HepG2 (cell line): ENCODE results near the gene GPR87. TPM values are rescaled to one million over a fixed set of nuclear protein-coding genes. Genes with fewer than 3 reads are reported as not detected.

Experiments
- ATAC-seq: fragments of 200-7000 bp; cut with Tn5 transposase; 3 replicates; pipeline ENCODE4 v1.9.1; 2020; ENCODE audit warnings: mild to moderate bottlenecking, moderate library complexity
- BruUV-seq: library from RNA; stranded (reverse); fragments of 400-500 nt; replicated peaks from 2 replicates; lab custom pipeline; 2021; lab: Mats Ljungman, UMichigan
- CTCF ChIA-PET: fragments of 300-600 bp; formaldehyde crosslinking; extraction: SDS; loops from one replicate; lab custom pipeline; 2021; ENCODE audit warnings: low total read pairs, inconsistent platforms, low intra/inter-chr PET ratio; lab: Yijun Ruan, JAX
- POLR2A ChIA-PET: fragments of 350-600 bp; sonication (Branson Sonifier 250); formaldehyde crosslinking; loops from one replicate; lab custom pipeline; 2020; ENCODE audit warnings: antibody characterized with exemption, inconsistent platforms; lab: Yijun Ruan, JAX
- DNase-seq: peaks from one replicate; pipeline ENCODE4 v3.0.0-alpha.2; 2015; ENCODE audit warnings: low spot score
- FAIRE-seq: peaks from 3 replicates; lab custom pipeline; 2011; peaks lifted over from hg19 to GRCh38; lab: Jason Lieb, UNC
- H2AFZ ChIP-seq: one replicate; pipeline ENCODE4 v1.6.1; 2011; ENCODE audit warnings: low read length, inconsistent platforms
- H3K27ac ChIP-seq: fragments of 300-600 bp; 3 replicates; pipeline ENCODE4 v1.8.0; 2011; ENCODE audit warnings: mixed run types, mild to moderate bottlenecking, mixed read lengths, low read length, inconsistent platforms; ENCODE audit not compliant: insufficient read depth; ENCODE audit errors: extremely low read length
- H3K27me3 ChIP-seq, 2 experiments: fragments of 200-600 bp in 1 of 2; 2 replicates in 1 of 2; 3 replicates in 1 of 2; pipeline versions ENCODE4 v1.6.0 to v1.8.0; 2011; ENCODE audit warnings: low read length in 2 of 2, mild to moderate bottlenecking in 2 of 2, moderate library complexity in 2 of 2, inconsistent platforms in 1 of 2; ENCODE audit not compliant: insufficient read depth in 2 of 2, control insufficient read depth in 1 of 2
- H3K36me3 ChIP-seq, 2 experiments: fragments of 200-600 bp in 1 of 2; replicated peaks in 1 of 2; 2 replicates in 1 of 2; 3 replicates in 1 of 2; pipeline versions ENCODE4 v1.5.1 to v1.8.0; 2011; ENCODE audit warnings: low read length in 2 of 2, inconsistent platforms in 1 of 2; ENCODE audit not compliant: insufficient read depth in 2 of 2, control insufficient read depth in 1 of 2
- H3K4me1 ChIP-seq: 2 replicates; pipeline ENCODE4 v1.5.1; 2012; ENCODE audit warnings: low read length, inconsistent platforms; ENCODE audit not compliant: insufficient read depth
- H3K4me2 ChIP-seq: 2 replicates; pipeline ENCODE4 v1.6.0; 2011; ENCODE audit warnings: low read depth, low read length, inconsistent platforms
- H3K4me3 ChIP-seq, 3 experiments: fragments of 200-600 bp in 1 of 3; sonication (generic), shearing (Covaris generic) in 1 of 3; replicated peaks in 1 of 3; 2 replicates each; pipeline ENCODE4 v1.5.1; 2011 to 2016; ENCODE audit warnings: low read length in 3 of 3, inconsistent platforms in 2 of 3, low read depth in 2 of 3, mild to moderate bottlenecking in 2 of 3, control low read depth in 1 of 3, mixed read lengths in 1 of 3; ENCODE audit not compliant: insufficient read depth in 1 of 3
- H3K79me2 ChIP-seq: one replicate; pipeline ENCODE4 v1.6.1; 2011; ENCODE audit warnings: low read length, inconsistent platforms; ENCODE audit not compliant: insufficient read depth
- H3K9ac ChIP-seq: 2 replicates; pipeline ENCODE4 v1.6.0; 2011; ENCODE audit warnings: mild to moderate bottlenecking, low read depth, low read length, inconsistent platforms; ENCODE audit not compliant: insufficient read depth
- H3K9me3 ChIP-seq: 2 replicates; pipeline ENCODE4 v1.5.1; 2012; ENCODE audit warnings: mild to moderate bottlenecking, low read length
- H4K20me1 ChIP-seq: 2 replicates; pipeline ENCODE4 v1.6.0; 2011; ENCODE audit warnings: inconsistent platforms, mild to moderate bottlenecking, low read length, moderate library complexity; ENCODE audit not compliant: insufficient read depth
- EZH2 ChIP-seq: conservative IDR thresholded peaks from 2 replicates; pipeline ENCODE4 v1.6.1; 2012; ENCODE audit warnings: mild to moderate bottlenecking, low read depth, low read length, moderate library complexity
- GLI4 ChIP-seq: sonication (generic); formaldehyde crosslinking; IDR thresholded peaks from 2 replicates; pipeline ENCODE4 v1.5.1; 2020; ENCODE audit warnings: missing genetic modification reagents, mild to moderate bottlenecking, moderate library complexity, borderline replicate concordance
- HOXA5 ChIP-seq: sonication (generic); formaldehyde crosslinking; IDR thresholded peaks from 2 replicates; pipeline ENCODE4 v1.4.0; 2020; ENCODE audit warnings: missing genetic modification reagents
- KDM5B ChIP-seq: sonication (generic); formaldehyde crosslinking; IDR thresholded peaks from 2 replicates; pipeline ENCODE4 v1.4.0; 2020; ENCODE audit warnings: missing genetic modification reagents, mild to moderate bottlenecking, borderline replicate concordance
- MAF1 ChIP-seq: sonication (generic); formaldehyde crosslinking; IDR thresholded peaks from 2 replicates; pipeline ENCODE4 v1.5.0; 2020; ENCODE audit warnings: missing genetic modification reagents, borderline replicate concordance
- NFE2 ChIP-seq: sonication (generic); formaldehyde crosslinking; IDR thresholded peaks from 2 replicates; pipeline ENCODE4 v1.4.0; 2020; ENCODE audit warnings: missing genetic modification reagents
- NFYB ChIP-seq: sonication (generic); formaldehyde crosslinking; IDR thresholded peaks from 2 replicates; pipeline ENCODE4 v1.4.0; 2020; ENCODE audit warnings: missing genetic modification reagents
- SIN3B ChIP-seq: fragments of 150-350 bp; IDR thresholded peaks from 2 replicates; pipeline ENCODE4 v1.6.1; 2014; ENCODE audit warnings: low read length
- ZBTB38 ChIP-seq: sonication (generic); formaldehyde crosslinking; IDR thresholded peaks from 2 replicates; pipeline ENCODE4 v1.5.1; 2020; ENCODE audit warnings: mild to moderate bottlenecking, missing genetic modification reagents
- ZBTB7B ChIP-seq: sonication (generic); formaldehyde crosslinking; IDR thresholded peaks from 2 replicates; pipeline ENCODE4 v1.4.0; 2020; ENCODE audit warnings: missing genetic modification reagents
- ZNF143 ChIP-seq: sonication (generic); formaldehyde crosslinking; IDR thresholded peaks from 2 replicates; pipeline ENCODE4 v1.4.0; 2020; ENCODE audit warnings: missing genetic modification reagents
- ZNF749 ChIP-seq: sonication (generic); formaldehyde crosslinking; IDR thresholded peaks from 2 replicates; pipeline ENCODE4 v1.8.0; 2022; ENCODE audit warnings: mild to moderate bottlenecking, missing genetic modification reagents, moderate library complexity, borderline replicate concordance
- in situ Hi-C: cut with HindIII; loops from 2 replicates; pipeline ENCODE4 v1.10.0; 2017; ENCODE audit warnings: low pct_unique_long_range_greater_than_20kb; ENCODE audit not compliant: extremely low pct_ligation_motif_present
- intact Hi-C: fragments of 100-400 bp; cut with micrococcal nuclease; formaldehyde crosslinking; loops from one replicate; pipeline ENCODE4 v1.10.0; 2022; ENCODE audit not compliant: unreplicated experiment
- polyA plus RNA-seq, 8 experiments: library from polyadenylated mRNA; depleted of rRNA in 3 of 8; stranded (reverse) in 7 of 8; unstranded in 1 of 8; fragments of >200 nt; fragmentation: Illumina TruSeq in 4 of 8; extraction: Trizol in 4 of 8; gene quantifications; 2 replicates each; pipeline versions ENCODE4 v1.2.1 to v1.2.3, GENCODE V29; 2011 to 2016; ENCODE audit warnings: low read depth in 4 of 8, missing spikeins in 1 of 8, mixed read lengths in 1 of 8; ENCODE audit not compliant: insufficient read depth in 1 of 8
- total RNA-seq, 5 experiments: library from RNA; depleted of rRNA; stranded (reverse); fragments of >200 nt; fragmentation: Illumina TruSeq; extraction: Trizol; gene quantifications; 2 replicates each; pipeline ENCODE4 v1.2.3, GENCODE V29; 2016; ENCODE audit warnings: low read depth in 1 of 5
- TF ChIP-seq, protein P1 (sequence below): sonication (generic); formaldehyde crosslinking; IDR thresholded peaks from 2 replicates; pipeline ENCODE4 v1.4.0; 2020; ENCODE audit warnings: missing genetic modification reagents
- TF ChIP-seq, protein P2 (sequence below): IDR thresholded peaks from 2 replicates; pipeline ENCODE4 v1.6.1; 2016; ENCODE audit warnings: mild to moderate bottlenecking, missing biosample characterization, missing genetic modification reagents

GPR87 gene
- total and polyA plus RNA-seq, 2 of the 13 experiments (the other 11 are each of a cell fraction or from before 2014, with no cell fraction given) = not detected

DNA sequence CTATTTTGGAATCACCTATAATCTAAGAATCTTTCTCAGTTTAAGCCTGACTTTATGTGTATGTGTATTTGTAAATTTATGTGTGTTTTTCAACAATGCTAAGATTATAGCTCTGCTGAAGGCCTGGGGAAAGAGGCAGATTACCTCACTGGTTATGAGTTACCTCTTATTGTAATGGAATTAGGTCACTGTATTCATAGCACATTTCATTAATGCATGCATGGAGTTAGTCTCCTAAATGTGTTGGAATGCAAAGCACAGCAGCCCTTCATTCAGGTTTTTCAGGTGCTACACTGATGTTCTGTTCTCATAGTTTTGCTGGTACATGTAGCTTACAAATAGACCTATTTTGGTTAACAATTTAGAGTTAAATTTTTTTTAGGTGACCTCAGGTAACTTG, 9.5 kb downstream of the GPR87 start:
- Histone ChIP-seq H4K20me1 (no peaks in the 10 kb centered on the region), H3K79me2 (no peaks in the 10 kb centered on the region), H3K4me3 (no peak overlapping the region), H3K36me3 (no peaks in the 10 kb centered on the region), H3K9me3 (no peaks in the 10 kb centered on the region), H2AFZ (no peak overlapping the region), H3K27ac (no peak overlapping the region), H3K9ac (no peak overlapping the region), H3K27me3 (no peaks in the 10 kb centered on the region), H3K4me1 (peaks cover 10% of the 10 kb centered on the region), H3K4me2 (no peak overlapping the region)
- POLR2A ChIA-PET = no interaction called here
- in situ Hi-C loops (no loop called here), intact Hi-C loops (no loop called here)
- no TSS peak for BruUV-seq
- ATAC-seq = no peak
- TF ChIP-seq GLI4 (no peak), ZBTB7B (CRISPR knock-in tag) (no peak), MAF1 (CRISPR knock-in tag) (no peak), SIN3B (no peak), KDM5B (CRISPR knock-in tag) (no peak), ZNF143 (no peak), EZH2 (no peak), NFYB (CRISPR knock-in tag) (no peak), NFE2 (no peak), ZBTB38 (no peak), ZNF749 (CRISPR knock-in tag) (no peak), HOXA5 (CRISPR knock-in tag) (no peak)
- TF ChIP-seq, protein P1, sequence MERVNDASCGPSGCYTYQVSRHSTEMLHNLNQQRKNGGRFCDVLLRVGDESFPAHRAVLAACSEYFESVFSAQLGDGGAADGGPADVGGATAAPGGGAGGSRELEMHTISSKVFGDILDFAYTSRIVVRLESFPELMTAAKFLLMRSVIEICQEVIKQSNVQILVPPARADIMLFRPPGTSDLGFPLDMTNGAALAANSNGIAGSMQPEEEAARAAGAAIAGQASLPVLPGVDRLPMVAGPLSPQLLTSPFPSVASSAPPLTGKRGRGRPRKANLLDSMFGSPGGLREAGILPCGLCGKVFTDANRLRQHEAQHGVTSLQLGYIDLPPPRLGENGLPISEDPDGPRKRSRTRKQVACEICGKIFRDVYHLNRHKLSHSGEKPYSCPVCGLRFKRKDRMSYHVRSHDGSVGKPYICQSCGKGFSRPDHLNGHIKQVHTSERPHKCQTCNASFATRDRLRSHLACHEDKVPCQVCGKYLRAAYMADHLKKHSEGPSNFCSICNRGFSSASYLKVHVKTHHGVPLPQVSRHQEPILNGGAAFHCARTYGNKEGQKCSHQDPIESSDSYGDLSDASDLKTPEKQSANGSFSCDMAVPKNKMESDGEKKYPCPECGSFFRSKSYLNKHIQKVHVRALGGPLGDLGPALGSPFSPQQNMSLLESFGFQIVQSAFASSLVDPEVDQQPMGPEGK = no peak
- TF ChIP-seq, protein P2, sequence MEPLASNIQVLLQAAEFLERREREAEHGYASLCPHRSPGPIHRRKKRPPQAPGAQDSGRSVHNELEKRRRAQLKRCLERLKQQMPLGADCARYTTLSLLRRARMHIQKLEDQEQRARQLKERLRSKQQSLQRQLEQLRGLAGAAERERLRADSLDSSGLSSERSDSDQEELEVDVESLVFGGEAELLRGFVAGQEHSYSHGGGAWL (CRISPR knock-in tag) = no peak
- no peak for DNase-seq
- CTCF ChIA-PET = no interaction called here
- no peak for FAIRE-seq
